ENCODE measurements around the gene SPTBN4.
"Not testable (repeated sequence)": the region's sequence is repeated elsewhere in the genome, so short reads cannot be mapped to it uniquely, and the experiment has no call there.

The SPTBN4 gene

GRCh38 chr19:40464059-40465024 lies 2.5 kb upstream of the SPTBN4 start:
- DNase-seq (ENCODE audit: extremely low read depth in 1 of 2, low read depth in 1 of 2) = peak in 1 of 2 donors; percentile 39

GRCh38 chr19:40465025-40465556 lies 1.7 kb upstream of the SPTBN4 start:
- DNase-seq (ENCODE audit: extremely low read depth in 1 of 2, low read depth in 1 of 2) = no peak

- DNase-seq (ENCODE audit: extremely low read depth in 1 of 2, low read depth in 1 of 2) = peak; percentile 98 to 99
Measured at GRCh38 chr19:40465557-40466218, 1.1 kb upstream of the SPTBN4 start, which contains the start of gene BLVRB. Gene BLVRB (minus strand): TSS chr19:40465745. CDS start chr19:40465688, 57 bp downstream.

GRCh38 chr19:40466219-40466984 lies 399 bp upstream of the SPTBN4 start:
- peak; percentile 46 to 71 for DNase-seq (ENCODE audit: extremely low read depth in 1 of 2, low read depth in 1 of 2)

GRCh38 chr19:40469011-40469410 lies 2.2 kb downstream of the SPTBN4 start:
- no peak for DNase-seq (ENCODE audit: extremely low read depth in 1 of 2, low read depth in 1 of 2)

GRCh38 chr19:40471111-40471510 lies 4.3 kb downstream of the SPTBN4 start:
- DNase-seq (ENCODE audit: extremely low read depth in 1 of 2, low read depth in 1 of 2) = no peak

GRCh38 chr19:40472516-40472915 lies 5.7 kb downstream of the SPTBN4 start:
- no peak for DNase-seq (ENCODE audit: extremely low read depth in 1 of 2, low read depth in 1 of 2)

GRCh38 chr19:40474737-40475136 lies 7.9 kb downstream of the SPTBN4 start:
- DNase-seq (ENCODE audit: extremely low read depth in 1 of 2, low read depth in 1 of 2) = no peak

- not testable (repeated sequence) for DNase-seq (ENCODE audit: extremely low read depth in 1 of 2, low read depth in 1 of 2)
Measured at GRCh38 chr19:40475878-40476644, 9.3 kb downstream of the SPTBN4 start.

GRCh38 chr19:40486017-40486416 lies 19.2 kb downstream of the SPTBN4 start:
- DNase-seq (ENCODE audit: extremely low read depth in 1 of 2, low read depth in 1 of 2) = no peak

- DNase-seq (ENCODE audit: extremely low read depth in 1 of 2, low read depth in 1 of 2) = no peak
Measured at GRCh38 chr19:40489882-40490230, 23.1 kb downstream of the SPTBN4 start.

- no peak for DNase-seq (ENCODE audit: extremely low read depth in 1 of 2, low read depth in 1 of 2)
Measured at GRCh38 chr19:40492274-40492673, 25.5 kb downstream of the SPTBN4 start.

GRCh38 chr19:40493778-40494177 lies 27.0 kb downstream of the SPTBN4 start:
- DNase-seq (ENCODE audit: extremely low read depth in 1 of 2, low read depth in 1 of 2) = no peak

- DNase-seq (ENCODE audit: extremely low read depth in 1 of 2, low read depth in 1 of 2) = no peak
Measured at GRCh38 chr19:40494191-40494838, 27.5 kb downstream of the SPTBN4 start.

GRCh38 chr19:40497214-40497613 lies 30.4 kb downstream of the SPTBN4 start:
- DNase-seq (ENCODE audit: extremely low read depth in 1 of 2, low read depth in 1 of 2) = no peak

GRCh38 chr19:40499320-40499719 lies 32.5 kb downstream of the SPTBN4 start:
- no peak for DNase-seq (ENCODE audit: extremely low read depth in 1 of 2, low read depth in 1 of 2)

- DNase-seq (ENCODE audit: extremely low read depth in 1 of 2, low read depth in 1 of 2) = not testable (repeated sequence)
Measured at GRCh38 chr19:40500678-40501530, 34.1 kb downstream of the SPTBN4 start.

GRCh38 chr19:40501599-40501998 lies 34.8 kb downstream of the SPTBN4 start:
- DNase-seq (ENCODE audit: extremely low read depth in 1 of 2, low read depth in 1 of 2) = no peak

GRCh38 chr19:40502081-40502480 lies 35.3 kb downstream of the SPTBN4 start:
- DNase-seq (ENCODE audit: extremely low read depth in 1 of 2, low read depth in 1 of 2) = no peak
